Left lung (tissue), 10 donors: Measurements from ENCODE around the gene ACTG1. TPM values are rescaled to one million over a fixed set of nuclear protein-coding genes. Genes with fewer than 3 reads are reported as not detected.

Source experiments
- ATAC-seq: fragments of 200-7000 bp; cut with Tn5 transposase; one replicate; pipeline ENCODE4 v1.9.1; 2020; ENCODE audit warnings: moderate library complexity
- DNase-seq, 4 donors: peaks; one replicate each; pipeline ENCODE4 v3.0.0-alpha.2; 2013 to 2020
- H3K27ac ChIP-seq, 2 donors: fragments of 200-600 bp; sonication (generic) in 1 of 2; one replicate each; pipeline versions ENCODE4 v1.5.0 to v1.8.0; 2020 to 2021
- H3K27me3 ChIP-seq, 2 donors: fragments of 200-600 bp; sonication (generic) in 1 of 2; one replicate each; pipeline versions ENCODE4 v1.5.0 to v1.8.0; 2020 to 2021
- H3K36me3 ChIP-seq, 2 donors: fragments of 200-600 bp; sonication (generic) in 1 of 2; one replicate each; pipeline versions ENCODE4 v1.5.0 to v1.8.0; 2020 to 2021
- H3K4me1 ChIP-seq, 2 donors: fragments of 200-600 bp; one replicate each; pipeline ENCODE4 v1.8.0; 2021
- H3K4me3 ChIP-seq, 2 donors: fragments of 200-600 bp; sonication (generic) in 1 of 2; one replicate each; pipeline versions ENCODE4 v1.5.0 to v1.8.0; 2020 to 2021; ENCODE audit warnings: mild to moderate bottlenecking in 1 of 2
- H3K9me3 ChIP-seq, 2 donors: fragments of 200-600 bp; sonication (generic) in 1 of 2; one replicate each; pipeline versions ENCODE4 v1.5.0 to v1.8.0; 2020 to 2021
- intact Hi-C, 2 donors: fragments of 100-400 bp; cut with DNase I; formaldehyde crosslinking; loops; one replicate each; pipeline versions ENCODE4 v1.11.2 to v1.14.2; 2022
- polyA plus RNA-seq, 6 donors: library from polyadenylated mRNA; unstranded; fragments of 120-200 nt; gene quantifications; one replicate each; pipeline ENCODE4 v1.2.1, GENCODE V29; 2013; ENCODE audit not compliant: insufficient read length in 6 of 6
- total RNA-seq, 2 donors: library from RNA; stranded (reverse); fragmentation: NEBNext Ultra II Directional; extraction: Animal tissue kit (Norgen Biotek cat#: 25700); gene quantifications; one replicate each; pipeline ENCODE4 v1.2.1, GENCODE V29; 2021
- TF ChIP-seq, protein P1 (sequence below), 2 donors: fragments of 200-600 bp; sonication (generic) in 1 of 2; IDR thresholded peaks; one replicate each; pipeline versions ENCODE4 v1.5.0 to v1.8.0; 2021; ENCODE audit warnings: antibody characterized with exemption in 2 of 2
- donor health status: DM: no; HTN: yes; CAD: no.
- donor health status: DM: no; HTN: no; CAD: no.

Gene ACTG1
- total and polyA plus RNA-seq, 8 donors, result 2,385 to 3,414 (median 2,872) TPM

DNA sequence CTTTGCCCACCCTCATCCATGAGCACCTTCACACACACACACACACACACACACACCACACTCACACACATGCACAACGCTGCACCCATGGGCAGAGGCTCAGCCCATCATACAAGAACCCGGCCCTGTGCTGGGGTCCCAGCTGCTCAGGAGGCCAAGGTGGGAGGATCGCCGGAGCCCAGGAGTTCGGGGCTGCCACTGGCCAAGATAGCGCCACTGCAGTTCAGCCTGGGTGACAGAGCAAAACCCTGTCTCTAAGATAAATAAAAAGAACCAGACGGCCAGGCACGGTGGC lies 12.2 kb upstream of the ACTG1 start:
- ATAC-seq, result no peak
- H3K27me3 ChIP-seq, result peaks cover 5 to 76% of the 10 kb centered on the region in 2 donors

DNA sequence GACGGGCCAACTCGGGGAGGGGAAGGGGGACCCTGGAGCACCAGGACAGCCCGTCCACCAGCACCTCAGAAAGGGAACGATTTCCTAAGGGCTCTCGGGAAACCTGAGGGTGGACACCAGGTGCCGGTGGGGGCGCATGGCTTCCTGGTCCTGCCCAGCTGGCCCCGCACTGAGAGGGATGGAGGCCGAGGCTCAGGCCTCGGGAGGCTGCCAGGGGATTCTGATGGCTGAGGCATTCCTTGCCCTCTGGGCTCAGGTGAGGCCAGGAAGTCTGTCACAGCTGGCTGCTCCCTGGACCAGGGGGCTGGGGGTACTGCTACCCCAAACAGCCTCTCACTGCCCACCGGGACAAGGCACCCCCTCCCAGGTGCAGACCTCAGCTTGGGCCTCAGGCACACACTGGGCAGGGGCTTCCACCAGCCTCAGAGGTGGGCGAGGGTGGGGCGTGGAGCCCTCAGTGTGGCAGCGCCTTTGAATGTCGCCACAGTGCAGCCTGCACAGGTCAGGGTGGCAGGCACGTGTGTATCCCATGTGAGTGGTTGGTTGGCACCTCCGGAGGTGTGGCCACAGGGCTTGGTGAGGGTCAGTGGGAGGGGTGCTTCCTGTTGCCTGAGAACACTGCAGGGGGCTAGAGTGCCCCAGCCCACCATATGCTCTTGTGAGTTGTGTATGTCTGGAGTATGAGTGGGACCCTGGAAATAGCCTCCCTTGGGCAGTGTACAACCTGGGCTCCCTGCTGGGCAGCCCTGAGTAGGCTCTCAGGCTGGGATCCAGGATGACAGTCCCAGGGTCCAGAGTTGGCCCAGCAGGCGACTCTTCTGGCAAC lies 11.7 kb upstream of the ACTG1 start:
- Histone ChIP-seq H3K27ac (no peak overlapping the region), H3K4me3 (no peak overlapping the region), H3K4me1 (peaks cover 6 to 11% of the 10 kb centered on the region in 2 donors), H3K9me3 (no peaks in the 10 kb centered on the region), H3K36me3 (no peaks in the 10 kb centered on the region), H3K27me3 (peaks cover 5 to 76% of the 10 kb centered on the region in 2 donors)
- TF ChIP-seq, protein P1, sequence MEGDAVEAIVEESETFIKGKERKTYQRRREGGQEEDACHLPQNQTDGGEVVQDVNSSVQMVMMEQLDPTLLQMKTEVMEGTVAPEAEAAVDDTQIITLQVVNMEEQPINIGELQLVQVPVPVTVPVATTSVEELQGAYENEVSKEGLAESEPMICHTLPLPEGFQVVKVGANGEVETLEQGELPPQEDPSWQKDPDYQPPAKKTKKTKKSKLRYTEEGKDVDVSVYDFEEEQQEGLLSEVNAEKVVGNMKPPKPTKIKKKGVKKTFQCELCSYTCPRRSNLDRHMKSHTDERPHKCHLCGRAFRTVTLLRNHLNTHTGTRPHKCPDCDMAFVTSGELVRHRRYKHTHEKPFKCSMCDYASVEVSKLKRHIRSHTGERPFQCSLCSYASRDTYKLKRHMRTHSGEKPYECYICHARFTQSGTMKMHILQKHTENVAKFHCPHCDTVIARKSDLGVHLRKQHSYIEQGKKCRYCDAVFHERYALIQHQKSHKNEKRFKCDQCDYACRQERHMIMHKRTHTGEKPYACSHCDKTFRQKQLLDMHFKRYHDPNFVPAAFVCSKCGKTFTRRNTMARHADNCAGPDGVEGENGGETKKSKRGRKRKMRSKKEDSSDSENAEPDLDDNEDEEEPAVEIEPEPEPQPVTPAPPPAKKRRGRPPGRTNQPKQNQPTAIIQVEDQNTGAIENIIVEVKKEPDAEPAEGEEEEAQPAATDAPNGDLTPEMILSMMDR (IDR thresholded peaks at IDR 0.05), result no peak
- ATAC-seq (no peak), DNase-seq (peak in 1 of 4 donors; percentile 57)
- intact Hi-C loops, result no loop called here

More for the DNA sequence above, 12.2 kb upstream of the ACTG1 start:
- H3K4me3 ChIP-seq, result no peak overlapping the region
- TF ChIP-seq, protein P1 (IDR thresholded peaks at IDR 0.05), result no peak
- H3K27ac ChIP-seq, result no peak overlapping the region
- H3K9me3 ChIP-seq, result no peaks in the 10 kb centered on the region
- H3K4me1 ChIP-seq, result peaks cover 5 to 6% of the 10 kb centered on the region in 2 donors
- intact Hi-C loops, result no loop called here
- DNase-seq, result peak in 1 of 4 donors; percentile 61
- no peaks in the 10 kb centered on the region for H3K36me3 ChIP-seq

DNA sequence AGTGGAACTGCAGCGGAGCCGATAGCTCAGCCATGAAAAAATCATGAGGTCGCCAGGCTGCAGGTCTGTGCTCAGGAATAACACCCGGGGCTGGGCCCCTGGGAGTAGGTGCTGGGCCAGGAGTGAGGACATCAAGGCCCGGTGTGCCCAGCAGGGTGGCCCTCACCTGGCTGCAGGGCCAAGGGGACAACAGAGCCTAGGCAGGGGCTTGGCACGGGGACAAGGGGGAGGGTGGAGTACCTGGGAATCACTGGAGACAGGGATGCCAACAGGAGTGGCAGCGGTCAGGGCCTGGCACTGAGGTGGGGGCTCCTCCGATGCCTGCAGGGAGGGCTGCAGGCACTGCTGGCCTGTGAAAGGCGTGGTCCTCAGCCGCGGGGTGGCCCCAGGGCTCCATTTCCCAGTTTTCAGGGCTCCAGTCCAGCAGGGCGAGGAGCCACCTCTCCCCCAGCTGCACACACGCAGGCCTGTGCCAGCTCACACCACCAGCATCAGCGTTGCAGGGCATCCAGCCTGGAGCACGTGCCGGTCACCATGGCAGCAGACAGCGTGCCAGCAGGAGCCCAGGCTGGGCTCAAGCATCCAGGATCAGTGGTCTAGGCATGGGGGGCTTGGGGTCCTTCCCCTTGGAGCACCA lies 10.9 kb upstream of the ACTG1 start:
- Histone ChIP-seq H3K9me3 (no peaks in the 10 kb centered on the region), H3K4me3 (no peak overlapping the region), H3K27me3 (peaks cover 5 to 73% of the 10 kb centered on the region in 2 donors), H3K4me1 (peaks cover 8 to 18% of the 10 kb centered on the region in 2 donors), H3K36me3 (no peaks in the 10 kb centered on the region), H3K27ac (no peak overlapping the region)
- intact Hi-C loops, result no loop called here
- peak in 1 of 4 donors; percentile 65 for DNase-seq
- TF ChIP-seq, protein P1 (IDR thresholded peaks at IDR 0.05), result no peak
- no peak for ATAC-seq

DNA sequence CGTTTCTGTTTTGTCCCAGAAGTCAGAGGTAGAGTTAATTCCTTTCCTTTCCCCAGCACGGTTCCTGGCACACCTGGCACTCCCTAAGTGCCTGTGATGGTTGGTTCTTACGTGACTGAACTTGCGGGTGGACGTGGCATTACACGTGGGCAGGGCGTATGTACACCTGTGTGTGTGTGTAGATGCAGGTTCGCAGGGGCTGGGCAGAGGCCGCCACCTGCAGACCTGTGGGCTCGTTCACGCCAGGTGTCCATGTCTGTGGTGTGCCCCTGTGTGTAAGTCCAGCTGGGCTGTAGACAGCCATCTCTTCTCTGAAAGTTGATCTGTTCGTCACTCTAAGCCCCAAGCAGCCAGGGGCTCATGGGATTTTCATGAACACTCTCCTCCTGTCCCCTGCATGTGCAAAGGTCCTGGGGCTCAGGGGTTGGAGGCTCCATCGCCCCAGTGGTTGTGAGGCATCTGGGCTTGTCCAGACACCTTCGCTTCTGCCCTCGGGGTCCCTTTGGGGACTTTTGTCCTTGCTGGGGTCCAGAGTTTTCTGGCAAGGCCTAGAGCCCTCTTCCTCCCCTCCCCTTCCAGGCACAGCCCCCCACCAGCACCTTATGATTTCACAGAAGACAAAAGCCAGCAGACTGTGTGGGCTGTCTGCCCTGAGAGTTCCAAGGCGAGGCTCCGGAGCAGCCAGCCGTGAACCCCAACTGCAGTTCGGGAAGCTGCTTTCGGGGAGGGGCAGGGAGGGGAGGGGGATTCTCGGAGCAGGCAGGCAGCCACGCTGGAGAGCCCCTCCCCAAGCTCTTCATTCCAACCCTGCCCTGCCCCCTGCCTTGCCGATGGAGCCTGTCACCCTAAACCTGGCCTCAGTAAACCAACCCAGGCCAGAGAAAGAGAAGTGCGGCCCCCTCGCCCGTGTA lies 10.1 kb upstream of the ACTG1 start:
- TF ChIP-seq, protein P1 (IDR thresholded peaks at IDR 0.05), result no peak
- ATAC-seq (no peak), DNase-seq (peak in 2 of 4 donors; percentile 58 to 68)
- Histone ChIP-seq H3K36me3 (no peaks in the 10 kb centered on the region), H3K9me3 (no peaks in the 10 kb centered on the region), H3K4me3 (no peak overlapping the region), H3K27me3 (peaks cover 0 to 65% of the 10 kb centered on the region in 2 donors), H3K27ac (no peak overlapping the region), H3K4me1 (peaks cover 9 to 26% of the 10 kb centered on the region in 2 donors)
- intact Hi-C loops, result no loop called here
